Omental fat pad (tissue), 4 donors: ENCODE data around the gene MGMT. TPM values are rescaled to one million over a fixed set of nuclear protein-coding genes. Genes with fewer than 3 reads are reported as not detected.

ENCODE experiments used
- ATAC-seq: fragments of 150-250 bp; one replicate; pipeline ENCODE4 v1.9.1; 2016; ENCODE audit warnings: mild to moderate bottlenecking, moderate library complexity; ENCODE audit not compliant: low FRiP score
- DNase-seq: peaks from one replicate; pipeline ENCODE4 v3.0.0-alpha.2; 2019; ENCODE audit warnings: low spot score
- total RNA-seq, 4 donors: library from RNA; depleted of rRNA; stranded (reverse); fragments of >200 nt; gene quantifications; one replicate each; pipeline ENCODE4 v1.1.0, GENCODE V29; 2016
- TF ChIP-seq, protein P1 (sequence below), 3 donors: fragments of 450-650 bp; IDR thresholded peaks; one replicate each; pipeline ENCODE4 v1.5.1; 2016 to 2017; ENCODE audit warnings: antibody characterized with exemption in 3 of 3, mild to moderate bottlenecking in 3 of 3, moderate library complexity in 2 of 3

The MGMT gene
- total RNA-seq, 4 donors from 2014 or later = 27.3 to 56.6 (median 35.4) TPM

DNA sequence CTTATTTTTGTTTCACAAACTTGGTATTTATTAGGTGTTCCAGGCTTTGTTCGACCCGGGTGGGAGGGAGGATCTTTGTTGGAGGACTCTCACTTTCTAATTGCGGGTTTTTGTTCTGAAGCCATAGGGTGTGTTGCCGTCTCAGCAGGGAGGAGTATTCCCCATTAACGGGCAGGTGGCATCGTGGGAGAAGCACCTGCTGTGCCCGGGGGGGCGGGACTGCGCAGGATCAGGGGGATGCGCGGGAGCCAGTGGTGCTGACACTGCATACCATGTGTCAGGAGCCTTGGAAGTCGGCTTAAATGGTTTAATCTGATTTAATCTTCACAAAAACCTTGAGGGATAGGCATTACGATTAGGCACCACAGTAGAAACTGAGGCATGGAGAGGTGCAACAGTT, 113.0 kb downstream of the MGMT start:
- ATAC-seq = no peak
- no peak for DNase-seq
- TF ChIP-seq, protein P1, sequence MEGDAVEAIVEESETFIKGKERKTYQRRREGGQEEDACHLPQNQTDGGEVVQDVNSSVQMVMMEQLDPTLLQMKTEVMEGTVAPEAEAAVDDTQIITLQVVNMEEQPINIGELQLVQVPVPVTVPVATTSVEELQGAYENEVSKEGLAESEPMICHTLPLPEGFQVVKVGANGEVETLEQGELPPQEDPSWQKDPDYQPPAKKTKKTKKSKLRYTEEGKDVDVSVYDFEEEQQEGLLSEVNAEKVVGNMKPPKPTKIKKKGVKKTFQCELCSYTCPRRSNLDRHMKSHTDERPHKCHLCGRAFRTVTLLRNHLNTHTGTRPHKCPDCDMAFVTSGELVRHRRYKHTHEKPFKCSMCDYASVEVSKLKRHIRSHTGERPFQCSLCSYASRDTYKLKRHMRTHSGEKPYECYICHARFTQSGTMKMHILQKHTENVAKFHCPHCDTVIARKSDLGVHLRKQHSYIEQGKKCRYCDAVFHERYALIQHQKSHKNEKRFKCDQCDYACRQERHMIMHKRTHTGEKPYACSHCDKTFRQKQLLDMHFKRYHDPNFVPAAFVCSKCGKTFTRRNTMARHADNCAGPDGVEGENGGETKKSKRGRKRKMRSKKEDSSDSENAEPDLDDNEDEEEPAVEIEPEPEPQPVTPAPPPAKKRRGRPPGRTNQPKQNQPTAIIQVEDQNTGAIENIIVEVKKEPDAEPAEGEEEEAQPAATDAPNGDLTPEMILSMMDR (IDR thresholded peaks at IDR 0.05) = no peak

DNA sequence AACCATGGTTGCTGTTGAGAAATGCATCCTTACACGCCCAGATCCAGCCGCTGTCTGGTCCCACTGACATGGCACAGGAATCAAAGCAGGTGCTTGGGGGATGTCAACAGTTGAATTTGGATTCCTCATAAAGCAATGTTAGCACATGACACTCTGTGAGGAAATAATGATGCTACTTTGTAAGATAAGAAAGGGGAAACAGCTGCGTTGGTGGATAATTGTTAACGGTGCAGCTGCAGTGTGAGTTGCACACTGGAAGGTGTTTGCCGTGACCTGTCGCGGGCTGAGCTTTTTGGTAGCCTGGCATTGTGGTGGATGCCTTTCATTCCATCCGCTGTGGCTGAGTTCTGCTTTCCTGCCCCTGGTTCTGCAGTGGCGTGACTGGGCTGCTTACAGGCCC, 113.9 kb downstream of the MGMT start:
- ATAC-seq (no peak), DNase-seq (no peak)
- TF ChIP-seq, protein P1 (IDR thresholded peaks at IDR 0.05) = no peak

DNA sequence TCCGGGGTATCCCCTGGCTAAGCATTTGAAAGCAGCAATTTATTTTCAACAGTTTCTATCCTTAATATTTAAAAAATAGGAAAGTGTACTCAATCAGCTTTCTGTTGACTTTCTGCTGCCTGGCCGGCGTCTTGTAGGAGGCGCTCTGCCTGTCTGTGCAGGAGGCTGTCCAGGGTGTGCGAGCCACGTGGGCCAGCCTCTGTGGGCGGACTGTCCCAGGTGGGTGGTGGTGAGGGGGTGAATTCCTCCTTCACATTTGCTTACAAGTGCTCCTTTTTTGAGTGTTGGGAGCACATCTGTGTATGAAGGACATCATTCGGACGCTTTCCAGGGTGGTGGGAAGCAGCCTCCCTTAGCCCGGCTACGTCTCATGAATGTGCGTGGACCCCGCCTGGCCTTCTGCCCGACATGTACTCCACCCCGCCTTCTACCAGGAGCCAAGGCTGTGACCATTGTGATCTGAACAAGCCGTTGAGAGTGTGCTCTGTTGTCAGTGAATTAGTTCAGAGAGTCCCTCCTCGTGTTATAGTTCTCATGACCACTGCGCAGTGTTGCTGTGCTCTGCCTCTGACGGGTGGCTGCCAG, 114.9 kb downstream of the MGMT start:
- no peak for ATAC-seq
- TF ChIP-seq, protein P1 (IDR thresholded peaks at IDR 0.05) = no peak
- no peak for DNase-seq

DNA sequence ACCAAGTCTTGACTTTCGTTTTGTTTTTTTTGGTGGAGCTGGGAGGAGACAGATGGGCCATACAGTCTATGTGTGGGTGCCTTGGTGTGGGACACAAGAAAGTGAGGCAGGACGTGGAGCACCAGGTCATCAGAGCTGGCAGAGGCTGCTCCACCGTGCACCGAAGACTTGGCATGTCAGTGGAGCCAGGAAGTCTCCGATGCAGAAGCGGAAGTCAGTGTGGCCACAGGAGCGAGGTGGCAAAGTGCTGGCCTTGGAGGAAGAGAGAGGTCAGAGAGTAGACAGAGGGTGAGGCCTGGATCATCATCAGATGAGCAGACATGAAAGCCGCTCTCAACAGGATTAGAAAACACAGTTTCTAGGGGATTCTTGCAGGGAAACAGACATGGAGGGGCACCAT, 116.8 kb downstream of the MGMT start:
- DNase-seq (no peak), ATAC-seq (no peak)
- TF ChIP-seq, protein P1 (IDR thresholded peaks at IDR 0.05) = no peak

DNA sequence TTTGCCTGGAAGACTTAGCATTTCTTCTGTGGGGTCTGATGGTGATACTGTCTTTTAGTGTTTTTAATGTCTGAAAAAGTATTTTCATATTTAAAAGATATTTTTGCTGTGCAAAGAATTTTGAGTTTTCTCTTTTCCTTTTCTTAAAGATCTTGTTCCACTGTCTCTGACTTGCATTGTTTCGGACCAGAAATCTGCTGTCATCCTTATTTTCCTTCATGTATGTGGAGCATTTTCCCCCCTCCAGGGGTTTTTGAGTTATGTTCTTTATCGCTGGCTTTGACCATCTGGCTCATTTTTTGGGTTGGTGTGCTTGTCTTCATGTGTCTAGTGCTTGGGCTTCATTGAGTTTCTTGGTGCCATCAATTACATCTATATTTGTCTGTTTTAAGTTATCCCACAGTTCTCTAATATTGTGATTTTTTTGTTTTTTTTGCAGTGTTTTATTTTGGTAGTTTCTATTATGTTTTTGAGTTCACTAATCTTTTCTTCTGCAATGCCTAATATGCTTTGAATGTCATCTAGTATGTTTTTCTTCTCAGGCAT, 119.9 kb downstream of the MGMT start:
- DNase-seq (no peak), ATAC-seq (no peak)
- TF ChIP-seq, protein P1 (IDR thresholded peaks at IDR 0.05) = no peak

DNA sequence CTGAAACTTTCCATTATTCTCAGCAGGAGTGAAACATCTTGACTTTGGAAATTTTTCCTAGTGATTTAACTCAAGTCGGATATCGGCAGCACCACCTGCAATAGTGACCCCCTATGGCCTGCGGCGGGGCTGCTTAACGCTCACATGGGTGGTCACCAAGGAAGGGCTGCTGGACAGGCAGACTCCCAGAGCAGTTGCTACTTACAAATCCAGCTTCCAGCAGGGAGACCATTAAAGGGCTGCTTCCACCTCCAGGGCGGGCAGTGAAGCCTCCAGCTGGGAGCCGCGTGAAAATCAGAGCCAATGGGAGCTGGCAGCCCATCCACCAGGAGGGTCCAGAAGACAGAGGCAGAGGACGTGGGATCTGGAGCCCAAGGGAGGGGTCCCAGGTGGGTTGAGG, 122.5 kb downstream of the MGMT start:
- ATAC-seq (no peak), DNase-seq (no peak)
- TF ChIP-seq, protein P1 (IDR thresholded peaks at IDR 0.05) = no peak

DNA sequence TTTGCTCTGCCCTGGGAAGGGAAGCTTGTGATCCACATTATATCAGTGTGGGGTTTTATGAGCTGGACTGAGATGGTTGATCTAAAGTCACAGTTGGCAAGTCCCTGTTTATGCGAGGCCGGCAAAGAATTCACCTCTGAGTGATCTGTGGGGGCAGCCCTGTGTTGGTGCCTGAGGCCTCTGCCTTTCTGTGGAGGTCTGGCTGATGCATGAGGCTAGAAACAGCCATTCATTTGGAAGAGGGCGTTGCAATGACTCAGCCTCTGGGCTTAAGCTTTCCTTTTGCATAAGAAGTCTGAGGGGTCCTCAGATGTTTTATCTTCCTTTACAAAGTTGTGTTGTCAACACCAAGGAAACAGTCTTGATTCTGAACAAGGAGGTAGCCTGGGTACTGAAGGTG, 126.9 kb downstream of the MGMT start:
- no peak for ATAC-seq
- DNase-seq = no peak
- TF ChIP-seq, protein P1 (IDR thresholded peaks at IDR 0.05) = no peak
